ENCODE results near the gene ACAD10.

ACAD10 gene

DNA sequence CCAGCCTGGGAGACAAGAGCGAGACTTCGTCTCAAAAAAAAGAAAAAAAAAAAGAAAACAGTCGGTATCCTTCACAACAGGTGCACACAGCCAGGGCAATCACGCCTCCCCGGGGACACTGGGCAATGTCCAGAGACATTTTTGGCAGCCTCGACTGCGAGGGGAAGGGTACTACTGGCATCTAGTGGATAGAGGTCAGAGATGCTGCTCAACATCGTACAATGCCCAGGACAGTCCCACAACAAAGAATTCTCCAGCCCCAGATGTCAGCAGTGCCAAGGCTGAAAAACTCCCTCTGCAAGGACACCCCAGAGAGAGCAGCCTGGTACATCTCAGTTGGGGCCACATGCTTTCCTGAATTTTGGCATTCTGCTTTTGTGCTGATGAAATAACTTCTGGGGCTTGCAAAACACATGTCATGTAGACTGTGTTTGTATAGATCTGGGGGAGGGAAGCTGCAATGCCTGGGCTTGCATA is 102.4 kb downstream of the ACAD10 start:
- H3K9ac ChIP-seq (ENCODE audit: insufficient read length, low read depth) = no peak overlapping the region
- H3K9me3 ChIP-seq (ENCODE audit: insufficient read depth, low read length) = no peaks in the 10 kb centered on the region
- no peaks in the 10 kb centered on the region for H3K4me1 ChIP-seq (ENCODE audit: insufficient read depth, insufficient read length)
- no peaks in the 10 kb centered on the region for H3K27me3 ChIP-seq (ENCODE audit: insufficient read depth, insufficient read length)
- no peak overlapping the region for H3K4me3 ChIP-seq (ENCODE audit: insufficient read length, low read depth)
- TF ChIP-seq YY1 (IDR thresholded peaks at IDR 0.05; ENCODE audit: insufficient read depth, insufficient read length) (no peak), SUZ12 (IDR thresholded peaks at IDR 0.05; ENCODE audit: extremely low read depth, insufficient read depth, insufficient read length) (no peak), ZNF274 (IDR thresholded peaks at IDR 0.05; ENCODE audit: low read depth, low read length) (no peak)
- no peak for DNase-seq (ENCODE audit: low read depth, low spot score)
- peaks cover 82% of the 10 kb centered on the region for H3K36me3 ChIP-seq (ENCODE audit: insufficient read depth, insufficient read length, low read length)

DNA sequence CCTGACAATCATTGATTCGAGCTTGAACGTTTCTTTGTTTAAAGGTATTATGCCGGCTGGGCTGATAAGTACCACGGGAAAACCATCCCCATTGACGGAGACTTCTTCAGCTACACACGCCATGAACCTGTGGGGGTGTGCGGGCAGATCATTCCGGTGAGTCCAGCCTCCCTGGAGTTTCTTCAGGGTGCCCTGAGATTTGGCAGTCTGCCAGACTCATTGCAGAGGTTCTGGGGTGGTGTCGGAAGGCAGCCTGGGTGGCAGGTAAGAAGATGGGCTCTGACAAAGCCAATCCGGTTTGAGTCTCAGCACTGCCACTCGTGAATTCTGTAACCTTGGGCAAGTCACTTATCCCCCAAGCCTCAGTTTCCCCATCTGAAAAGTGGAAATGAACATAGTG is 103.9 kb downstream of the ACAD10 start:
- Histone ChIP-seq H3K27me3 (ENCODE audit: insufficient read depth, insufficient read length) (no peaks in the 10 kb centered on the region), H3K36me3 (ENCODE audit: insufficient read depth, insufficient read length, low read length) (peaks cover 77% of the 10 kb centered on the region), H3K4me3 (ENCODE audit: insufficient read length, low read depth) (no peak overlapping the region), H3K4me1 (ENCODE audit: insufficient read depth, insufficient read length) (no peaks in the 10 kb centered on the region), H3K9ac (ENCODE audit: insufficient read length, low read depth) (no peak overlapping the region), H3K9me3 (ENCODE audit: insufficient read depth, low read length) (no peaks in the 10 kb centered on the region)
- no peak for TF ChIP-seq ZNF274 (IDR thresholded peaks at IDR 0.05; ENCODE audit: low read depth, low read length)
- no peak for TF ChIP-seq YY1 (IDR thresholded peaks at IDR 0.05; ENCODE audit: insufficient read depth, insufficient read length)
- TF ChIP-seq SUZ12 (IDR thresholded peaks at IDR 0.05; ENCODE audit: extremely low read depth, insufficient read depth, insufficient read length) = no peak
- no peak for DNase-seq (ENCODE audit: low read depth, low spot score)

DNA sequence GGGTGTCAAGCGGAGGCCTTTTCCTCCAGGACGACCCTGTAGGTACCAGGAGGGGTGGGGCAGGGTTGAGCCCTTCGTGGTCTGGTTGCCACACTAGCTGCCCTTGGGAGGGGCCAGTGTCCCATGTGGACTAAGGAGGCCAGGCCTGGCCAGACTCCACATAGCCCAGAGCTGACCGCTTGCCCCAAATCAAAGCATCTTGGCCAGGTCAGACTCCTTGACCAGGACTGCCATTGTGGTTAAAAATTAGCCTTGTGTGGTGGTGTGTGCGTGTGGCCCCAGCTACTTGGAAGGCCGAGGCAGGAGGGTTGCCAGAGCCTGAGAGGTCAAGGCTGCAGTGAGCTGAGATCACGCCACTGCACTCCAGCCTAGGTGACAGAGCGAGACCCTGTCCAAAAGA is 105.7 kb downstream of the ACAD10 start:
- no peak overlapping the region for H3K4me3 ChIP-seq (ENCODE audit: insufficient read length, low read depth)
- H3K36me3 ChIP-seq (ENCODE audit: insufficient read depth, insufficient read length, low read length) = peaks cover 74% of the 10 kb centered on the region
- H3K9ac ChIP-seq (ENCODE audit: insufficient read length, low read depth) = no peak overlapping the region
- no peaks in the 10 kb centered on the region for H3K9me3 ChIP-seq (ENCODE audit: insufficient read depth, low read length)
- DNase-seq (ENCODE audit: low read depth, low spot score) = no peak
- H3K27me3 ChIP-seq (ENCODE audit: insufficient read depth, insufficient read length) = no peaks in the 10 kb centered on the region
- TF ChIP-seq SUZ12 (IDR thresholded peaks at IDR 0.05; ENCODE audit: extremely low read depth, insufficient read depth, insufficient read length) (no peak), ZNF274 (IDR thresholded peaks at IDR 0.05; ENCODE audit: low read depth, low read length) (no peak), YY1 (IDR thresholded peaks at IDR 0.05; ENCODE audit: insufficient read depth, insufficient read length) (no peak)
- no peaks in the 10 kb centered on the region for H3K4me1 ChIP-seq (ENCODE audit: insufficient read depth, insufficient read length)

DNA sequence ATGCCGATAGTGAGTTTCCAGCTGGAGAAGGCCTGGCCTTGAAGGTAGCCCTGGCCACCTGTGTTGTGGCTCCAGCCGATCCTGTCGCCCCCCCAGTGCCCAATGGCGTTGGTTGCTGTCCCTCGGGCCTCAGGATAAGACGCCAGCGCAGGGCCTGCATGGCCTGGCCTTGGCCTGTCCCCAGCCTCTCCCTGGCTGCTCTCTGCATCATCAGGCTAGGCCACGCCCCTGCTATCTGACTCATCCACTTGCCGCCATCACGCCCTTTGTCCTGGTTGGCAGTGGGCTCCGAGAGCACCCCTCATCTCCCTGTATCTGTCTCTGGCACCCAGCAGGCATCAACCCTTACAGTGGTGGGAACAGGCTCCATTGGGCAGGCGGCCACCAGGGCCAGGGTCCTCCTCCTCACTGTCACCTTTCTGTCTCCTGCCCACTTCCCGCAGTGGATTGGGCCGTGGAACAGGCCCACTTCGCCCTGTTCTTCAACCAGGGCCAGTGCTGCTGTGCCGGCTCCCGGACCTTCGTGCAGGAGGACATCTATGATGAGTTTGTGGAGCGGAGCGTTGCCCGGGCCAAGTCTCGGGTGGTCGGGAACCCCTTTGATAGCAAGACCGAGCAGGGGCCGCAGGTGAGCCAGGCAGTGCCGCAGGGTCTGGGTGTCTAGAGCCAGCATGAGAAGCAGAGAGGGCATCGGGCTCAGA is 106.5 kb downstream of the ACAD10 start:
- H3K4me1 ChIP-seq (ENCODE audit: insufficient read depth, insufficient read length) = no peaks in the 10 kb centered on the region
- no peak overlapping the region for H3K9ac ChIP-seq (ENCODE audit: insufficient read length, low read depth)
- no peaks in the 10 kb centered on the region for H3K9me3 ChIP-seq (ENCODE audit: insufficient read depth, low read length)
- no peak for TF ChIP-seq SUZ12 (IDR thresholded peaks at IDR 0.05; ENCODE audit: extremely low read depth, insufficient read depth, insufficient read length)
- H3K4me3 ChIP-seq (ENCODE audit: insufficient read length, low read depth) = no peak overlapping the region
- H3K36me3 ChIP-seq (ENCODE audit: insufficient read depth, insufficient read length, low read length) = peaks cover 74% of the 10 kb centered on the region
- H3K27me3 ChIP-seq (ENCODE audit: insufficient read depth, insufficient read length) = no peaks in the 10 kb centered on the region
- DNase-seq (ENCODE audit: low read depth, low spot score) = no peak

DNA sequence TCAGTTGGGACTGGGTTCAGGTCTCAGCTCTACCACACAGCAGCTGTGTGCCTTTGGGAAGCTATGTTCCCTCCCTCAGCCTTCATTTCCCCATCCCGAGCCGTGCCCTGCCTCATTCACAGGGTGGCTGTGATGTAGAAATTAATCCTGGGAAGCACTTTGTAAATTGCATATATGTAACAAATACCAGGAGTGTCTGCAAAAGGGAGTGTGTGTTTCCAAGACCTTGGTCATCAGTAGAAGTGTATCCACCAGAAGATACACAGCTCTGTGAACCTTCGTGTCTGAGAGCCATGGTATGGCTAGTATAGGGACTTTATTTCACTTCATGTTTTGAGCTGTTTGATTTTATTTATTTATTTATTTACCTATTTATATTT is 107.0 kb downstream of the ACAD10 start:
- no peak for DNase-seq (ENCODE audit: low read depth, low spot score)
- H3K9ac ChIP-seq (ENCODE audit: insufficient read length, low read depth) = no peak overlapping the region
- TF ChIP-seq ZNF274 (IDR thresholded peaks at IDR 0.05; ENCODE audit: low read depth, low read length) (no peak), SUZ12 (IDR thresholded peaks at IDR 0.05; ENCODE audit: extremely low read depth, insufficient read depth, insufficient read length) (no peak), YY1 (IDR thresholded peaks at IDR 0.05; ENCODE audit: insufficient read depth, insufficient read length) (no peak)
- no peaks in the 10 kb centered on the region for H3K4me1 ChIP-seq (ENCODE audit: insufficient read depth, insufficient read length)
- no peaks in the 10 kb centered on the region for H3K27me3 ChIP-seq (ENCODE audit: insufficient read depth, insufficient read length)
- peaks cover 76% of the 10 kb centered on the region for H3K36me3 ChIP-seq (ENCODE audit: insufficient read depth, insufficient read length, low read length)
- no peak overlapping the region for H3K4me3 ChIP-seq (ENCODE audit: insufficient read length, low read depth)
- no peaks in the 10 kb centered on the region for H3K9me3 ChIP-seq (ENCODE audit: insufficient read depth, low read length)

DNA sequence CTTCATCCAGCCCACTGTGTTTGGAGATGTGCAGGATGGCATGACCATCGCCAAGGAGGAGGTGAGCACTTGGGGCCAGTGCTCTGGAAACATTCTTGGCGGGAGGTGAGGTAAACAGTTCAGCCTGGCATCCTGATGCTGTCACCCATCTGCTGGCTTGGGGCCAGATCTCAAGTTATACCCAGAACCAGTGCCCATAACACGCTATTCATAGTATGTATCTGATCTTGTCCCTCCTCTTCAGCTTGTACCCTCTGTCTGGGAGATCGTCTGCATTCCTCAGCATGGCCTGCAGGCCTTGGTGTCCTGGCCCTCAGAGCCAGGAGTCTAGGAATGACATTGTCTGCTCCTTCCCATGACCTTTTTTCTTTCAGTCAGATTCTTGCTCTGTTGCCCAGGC is 112.3 kb downstream of the ACAD10 start:
- TF ChIP-seq SUZ12 (IDR thresholded peaks at IDR 0.05; ENCODE audit: extremely low read depth, insufficient read depth, insufficient read length) (no peak), ZNF274 (IDR thresholded peaks at IDR 0.05; ENCODE audit: low read depth, low read length) (no peak), YY1 (IDR thresholded peaks at IDR 0.05; ENCODE audit: insufficient read depth, insufficient read length) (no peak)
- no peak overlapping the region for H3K9ac ChIP-seq (ENCODE audit: insufficient read length, low read depth)
- H3K27me3 ChIP-seq (ENCODE audit: insufficient read depth, insufficient read length) = no peaks in the 10 kb centered on the region
- H3K36me3 ChIP-seq (ENCODE audit: insufficient read depth, insufficient read length, low read length) = peaks cover 66% of the 10 kb centered on the region
- DNase-seq (ENCODE audit: low read depth, low spot score) = no peak
- H3K4me3 ChIP-seq (ENCODE audit: insufficient read length, low read depth) = no peak overlapping the region
- no peaks in the 10 kb centered on the region for H3K4me1 ChIP-seq (ENCODE audit: insufficient read depth, insufficient read length)
- no peaks in the 10 kb centered on the region for H3K9me3 ChIP-seq (ENCODE audit: insufficient read depth, low read length)

DNA sequence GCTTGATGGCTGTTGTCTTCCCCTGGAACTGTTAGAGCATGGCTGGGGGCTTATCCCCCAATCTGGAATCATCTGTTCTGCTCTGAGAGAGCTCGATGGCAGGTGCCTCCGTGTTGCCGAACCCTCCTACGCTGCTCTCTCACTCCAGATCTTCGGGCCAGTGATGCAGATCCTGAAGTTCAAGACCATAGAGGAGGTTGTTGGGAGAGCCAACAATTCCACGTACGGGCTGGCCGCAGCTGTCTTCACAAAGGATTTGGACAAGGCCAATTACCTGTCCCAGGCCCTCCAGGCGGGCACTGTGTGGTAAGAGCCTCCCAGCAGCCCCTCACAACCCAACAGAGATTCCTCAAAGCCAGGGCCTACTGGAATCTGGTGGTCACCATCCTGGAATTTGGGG is 113.9 kb downstream of the ACAD10 start:
- Histone ChIP-seq H3K9ac (ENCODE audit: insufficient read length, low read depth) (no peak overlapping the region), H3K27me3 (ENCODE audit: insufficient read depth, insufficient read length) (no peaks in the 10 kb centered on the region), H3K36me3 (ENCODE audit: insufficient read depth, insufficient read length, low read length) (peaks cover 68% of the 10 kb centered on the region), H3K9me3 (ENCODE audit: insufficient read depth, low read length) (no peaks in the 10 kb centered on the region), H3K4me1 (ENCODE audit: insufficient read depth, insufficient read length) (no peaks in the 10 kb centered on the region), H3K4me3 (ENCODE audit: insufficient read length, low read depth) (no peak overlapping the region)
- DNase-seq (ENCODE audit: low read depth, low spot score) = no peak
- TF ChIP-seq YY1 (IDR thresholded peaks at IDR 0.05; ENCODE audit: insufficient read depth, insufficient read length) = no peak
